ENCODE data around the gene PRKCA. TPM values are rescaled to one million over a fixed set of nuclear protein-coding genes. Genes with fewer than 3 reads are reported as not detected.

PRKCA gene
- total RNA-seq, 1 experiment from 2014 or later = 20.7 TPM

GRCh38 chr17:66791347-66791746, 488.9 kb downstream of the PRKCA start:
- ChIA-PET POLR2A (no interaction called here), CTCF (no interaction called here)
- no peak overlapping the region for H3K27ac Mint-ChIP-seq (ENCODE audit: low read depth, unreplicated experiment)
- no peak for DNase-seq (ENCODE audit: unreplicated experiment)
- no peak for TF ChIP-seq CTCF (IDR thresholded peaks at IDR 0.05; ENCODE audit: unreplicated experiment)
- H3K4me1 Mint-ChIP-seq (ENCODE audit: insufficient read depth, unreplicated experiment) = no peaks in the 10 kb centered on the region
- no TSS peak for BruUV-seq (replicated peaks)
- H3K36me3 Mint-ChIP-seq (ENCODE audit: insufficient read depth, unreplicated experiment) = peaks cover 19% of the 10 kb centered on the region
- H3K27me3 Mint-ChIP-seq (ENCODE audit: insufficient read depth, unreplicated experiment) = no peaks in the 10 kb centered on the region
- intact Hi-C loops (cut with micrococcal nuclease) = no loop called here
- no peaks in the 10 kb centered on the region for H3K9me3 Mint-ChIP-seq (ENCODE audit: unreplicated experiment)
- H3K4me3 Mint-ChIP-seq (ENCODE audit: unreplicated experiment) = no peak overlapping the region

GRCh38 chr17:66793814-66794213, 491.4 kb downstream of the PRKCA start:
- POLR2A ChIA-PET = no interaction called here
- intact Hi-C loops (cut with micrococcal nuclease) = no loop called here
- CTCF ChIA-PET = interaction anchor here (0.6 to 0.9 kb wide), 2 partner anchors 15 to 1562 kb away, joined by 3 to 6 read pairs; no protein-coding TSS in a partner anchor

GRCh38 chr17:66795486-66795885, 493.1 kb downstream of the PRKCA start:
- no TSS peak for BruUV-seq (replicated peaks)
- Mint-ChIP-seq H3K27me3 (ENCODE audit: insufficient read depth, unreplicated experiment) (no peaks in the 10 kb centered on the region), H3K4me3 (ENCODE audit: unreplicated experiment) (no peak overlapping the region), H3K4me1 (ENCODE audit: insufficient read depth, unreplicated experiment) (no peaks in the 10 kb centered on the region), H3K36me3 (ENCODE audit: insufficient read depth, unreplicated experiment) (peaks cover 12% of the 10 kb centered on the region), H3K9me3 (ENCODE audit: unreplicated experiment) (no peaks in the 10 kb centered on the region), H3K27ac (ENCODE audit: low read depth, unreplicated experiment) (no peak overlapping the region)
- no peak for DNase-seq (ENCODE audit: unreplicated experiment)
- POLR2A ChIA-PET = interaction anchor here (0.8 kb wide), 1 partner anchor 9 kb away, joined by 3 read pairs; no protein-coding TSS in a partner anchor
- intact Hi-C loops (cut with micrococcal nuclease) = no loop called here
- CTCF ChIA-PET = no interaction called here
- no peak for TF ChIP-seq CTCF (IDR thresholded peaks at IDR 0.05; ENCODE audit: unreplicated experiment)

More at GRCh38 chr17:66793814-66794213, 491.4 kb downstream of the PRKCA start:
- TF ChIP-seq CTCF (IDR thresholded peaks at IDR 0.05; ENCODE audit: unreplicated experiment) = no peak
- H3K4me3 Mint-ChIP-seq (ENCODE audit: unreplicated experiment) = no peak overlapping the region
- H3K27me3 Mint-ChIP-seq (ENCODE audit: insufficient read depth, unreplicated experiment) = no peaks in the 10 kb centered on the region
- no TSS peak for BruUV-seq (replicated peaks)
- no peaks in the 10 kb centered on the region for H3K9me3 Mint-ChIP-seq (ENCODE audit: unreplicated experiment)
- no peak for DNase-seq (ENCODE audit: unreplicated experiment)
- no peaks in the 10 kb centered on the region for H3K4me1 Mint-ChIP-seq (ENCODE audit: insufficient read depth, unreplicated experiment)
- H3K36me3 Mint-ChIP-seq (ENCODE audit: insufficient read depth, unreplicated experiment) = peaks cover 12% of the 10 kb centered on the region
- no peak overlapping the region for H3K27ac Mint-ChIP-seq (ENCODE audit: low read depth, unreplicated experiment)

GRCh38 chr17:66799849-66800537, 497.6 kb downstream of the PRKCA start:
- no peak for TF ChIP-seq CTCF (IDR thresholded peaks at IDR 0.05; ENCODE audit: unreplicated experiment)
- H3K27ac Mint-ChIP-seq (ENCODE audit: low read depth, unreplicated experiment) = no peak overlapping the region
- H3K9me3 Mint-ChIP-seq (ENCODE audit: unreplicated experiment) = no peaks in the 10 kb centered on the region
- BruUV-seq (replicated peaks) = no TSS peak
- no peaks in the 10 kb centered on the region for H3K4me1 Mint-ChIP-seq (ENCODE audit: insufficient read depth, unreplicated experiment)
- H3K27me3 Mint-ChIP-seq (ENCODE audit: insufficient read depth, unreplicated experiment) = no peaks in the 10 kb centered on the region
- POLR2A ChIA-PET = no interaction called here
- H3K36me3 Mint-ChIP-seq (ENCODE audit: insufficient read depth, unreplicated experiment) = no peaks in the 10 kb centered on the region
- CTCF ChIA-PET = no interaction called here
- intact Hi-C loops (cut with micrococcal nuclease) = no loop called here
- H3K4me3 Mint-ChIP-seq (ENCODE audit: unreplicated experiment) = no peak overlapping the region
- no peak for DNase-seq (ENCODE audit: unreplicated experiment)

All from MCF 10A (cell line).